Cardiac septum (tissue), 1 donor: ENCODE measurements around the gene MAPRE3. TPM values are rescaled to one million over a fixed set of nuclear protein-coding genes. Genes with fewer than 3 reads are reported as not detected.

Experiments used
- DNase-seq: peaks from one replicate; pipeline ENCODE4 v3.0.0-alpha.2; 2020; ENCODE audit warnings: low spot score
- intact Hi-C: fragments of 100-400 bp; cut with DNase I; formaldehyde crosslinking; loops from one replicate; pipeline ENCODE4 v1.14.0; 2022
- total RNA-seq: library from RNA; stranded (reverse); fragmentation: NEBNext Ultra II Directional; extraction: Animal tissue kit (Norgen Biotek cat#: 25700); gene quantifications from one replicate; pipeline ENCODE4 v1.2.1, GENCODE V29; 2021
- donor health status: DM: no; HTN: no; CAD: no.

MAPRE3 gene
- total RNA-seq, 1 donor from 2014 or later = 43.1 TPM

- intact Hi-C loops = loop anchor here (10.0 kb wide), 1 partner anchor 298 kb away; the partner anchor contains the start of gene DNAJC5G
- DNase-seq = no peak
These were observed 6.6 kb downstream of the MAPRE3 start for GRCh38 chr2:26977012-26977411.

GRCh38 chr2:26978061-26978596 is 7.7 kb downstream of the MAPRE3 start:
- intact Hi-C loops = loop anchor here (10.0 kb wide), 1 partner anchor 297 kb away; the partner anchor contains the start of gene DNAJC5G

DNA sequence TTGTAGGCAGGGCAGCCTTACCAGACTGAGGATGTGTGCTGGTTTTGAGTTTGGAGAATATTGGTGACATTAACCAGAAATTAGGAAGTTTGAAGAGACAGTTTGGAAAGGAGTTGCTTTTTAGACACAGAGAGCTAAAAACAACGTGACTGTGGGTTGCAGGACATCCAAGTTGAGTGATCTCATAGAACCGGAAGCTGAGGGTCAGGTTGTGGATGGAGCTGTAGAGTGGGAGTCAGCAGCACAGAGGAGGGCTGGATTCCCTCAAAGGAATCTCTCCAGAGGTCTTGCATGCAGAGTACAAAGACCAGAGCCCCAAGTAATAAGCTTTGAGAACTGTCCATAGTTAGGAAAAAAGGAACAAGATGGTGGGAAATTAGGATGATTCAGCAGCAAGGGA is 9.3 kb downstream of the MAPRE3 start:
- DNase-seq = no peak
- intact Hi-C loops = loop anchor here (10.0 kb wide), 1 partner anchor 295 kb away; the partner anchor contains the start of gene DNAJC5G

More at GRCh38 chr2:26978061-26978596, 7.7 kb downstream of the MAPRE3 start:
- no peak for DNase-seq

- no peak for DNase-seq
- intact Hi-C loops = no loop called here
These were observed 10.5 kb downstream of the MAPRE3 start for GRCh38 chr2:26980971-26981370.

DNA sequence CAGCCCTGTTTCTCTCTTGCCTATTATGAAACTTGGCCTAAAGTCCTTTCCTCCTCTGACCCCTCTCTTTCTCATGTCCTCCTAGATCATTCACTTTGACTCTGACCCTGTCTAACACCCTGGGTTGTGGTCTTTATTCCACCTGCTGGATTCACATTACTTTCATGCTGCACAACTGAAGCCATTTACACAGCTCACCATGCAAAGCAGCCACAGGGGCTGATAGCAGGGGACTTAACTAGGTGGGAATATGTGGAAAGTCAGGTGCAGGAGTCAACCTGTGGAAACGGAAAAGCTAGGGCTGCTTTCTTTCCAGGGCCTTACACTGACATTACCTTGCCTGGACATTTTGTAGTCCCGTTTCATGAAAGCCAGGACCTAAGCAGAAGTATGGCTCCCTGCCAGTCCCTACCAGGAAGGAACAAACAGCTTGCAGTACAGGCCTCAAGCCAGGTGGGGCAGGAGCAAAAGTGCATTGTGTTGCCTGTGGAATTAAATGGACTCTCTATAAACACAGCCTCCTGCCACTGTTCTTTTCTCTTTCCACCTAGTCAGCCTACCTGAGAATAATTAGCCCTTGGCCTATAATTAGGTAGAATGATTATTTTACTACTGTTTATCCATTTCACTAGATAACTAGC is 11.8 kb downstream of the MAPRE3 start:
- intact Hi-C loops = loop anchor here (1.0 kb wide), 1 partner anchor 9 kb away; no protein-coding TSS in a partner anchor
- DNase-seq = no peak

- no peak for DNase-seq
- intact Hi-C loops = no loop called here
These were observed 13.3 kb downstream of the MAPRE3 start for GRCh38 chr2:26983746-26984145.

DNA sequence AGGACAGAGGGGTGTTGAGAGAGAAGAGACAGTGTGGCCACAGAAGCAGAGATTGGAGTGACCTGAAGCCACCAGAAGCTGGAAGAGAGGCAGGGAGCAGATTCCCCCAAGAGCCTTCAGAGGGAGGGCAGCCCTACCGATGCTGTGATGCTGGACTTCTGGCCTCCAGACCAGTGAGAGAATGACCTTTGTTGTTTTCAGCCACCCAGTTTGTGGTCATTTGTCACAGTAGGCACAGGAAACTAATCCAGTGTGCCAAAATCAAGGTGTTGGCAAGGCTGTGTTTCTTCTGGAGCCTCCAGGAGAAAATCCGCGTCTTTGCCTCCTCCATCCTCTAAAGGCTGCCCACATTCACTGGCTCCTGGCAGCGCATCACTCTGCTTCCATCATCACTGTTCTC is 15.4 kb downstream of the MAPRE3 start:
- intact Hi-C loops = no loop called here
- no peak for DNase-seq

- intact Hi-C loops = no loop called here
- no peak for DNase-seq
These were observed 16.1 kb downstream of the MAPRE3 start for GRCh38 chr2:26986576-26986975.

- no peak for DNase-seq
- intact Hi-C loops = no loop called here
These were observed 17.8 kb downstream of the MAPRE3 start for GRCh38 chr2:26988058-26988860.

DNA sequence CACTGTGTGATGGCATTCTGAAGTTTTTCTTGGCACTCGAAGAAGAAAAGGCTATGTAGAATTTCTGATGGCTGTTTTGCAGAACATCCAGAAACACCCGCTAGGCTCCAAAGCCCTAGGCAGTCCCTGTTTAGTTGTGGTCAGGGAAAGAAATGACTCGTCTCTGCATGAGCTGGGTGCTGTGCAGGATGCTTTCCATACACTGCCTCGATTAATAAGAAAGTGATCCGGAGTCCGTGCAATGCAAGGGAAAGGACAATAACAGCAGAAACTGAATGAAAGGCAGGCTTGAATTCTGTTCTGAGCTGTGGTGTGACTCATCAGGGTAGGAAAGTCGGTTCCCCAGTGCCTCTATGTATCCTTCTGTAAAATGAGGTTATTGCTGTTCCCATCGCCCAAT is 18.7 kb downstream of the MAPRE3 start:
- no peak for DNase-seq
- intact Hi-C loops = no loop called here

- no peak for DNase-seq
- intact Hi-C loops = no loop called here
These were observed 21.3 kb downstream of the MAPRE3 start for GRCh38 chr2:26991717-26992116.

GRCh38 chr2:26993768-26994167 is 23.3 kb downstream of the MAPRE3 start:
- intact Hi-C loops = no loop called here
- no peak for DNase-seq

- intact Hi-C loops = no loop called here
- DNase-seq = no peak
These were observed 24.5 kb downstream of the MAPRE3 start for GRCh38 chr2:26994983-26995382.

- intact Hi-C loops = no loop called here
- no peak for DNase-seq
These were observed 27.0 kb downstream of the MAPRE3 start for GRCh38 chr2:26997394-26997793.

DNA sequence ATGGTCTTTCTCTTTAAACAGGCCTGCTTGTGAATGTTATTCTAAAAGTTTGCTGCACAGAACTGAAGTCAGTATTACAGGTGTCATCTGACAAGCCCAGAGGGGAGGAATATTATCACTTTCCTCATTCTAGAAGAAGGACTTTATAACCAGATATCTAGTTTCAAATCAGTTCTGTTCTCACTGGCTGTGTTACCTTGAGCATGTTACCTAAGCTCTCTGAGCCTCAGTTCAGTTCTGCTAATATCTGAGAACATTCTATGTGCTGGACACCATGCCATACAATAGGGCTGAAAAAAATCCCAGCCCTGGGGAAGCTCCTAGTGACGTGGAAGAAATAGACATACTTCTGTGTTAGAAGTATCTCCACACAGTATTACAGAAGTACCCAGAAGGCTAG is 27.9 kb downstream of the MAPRE3 start:
- DNase-seq = no peak
- intact Hi-C loops = no loop called here

- no peak for DNase-seq
- intact Hi-C loops = no loop called here
These were observed 29.8 kb downstream of the MAPRE3 start for GRCh38 chr2:27000228-27000627.

DNA sequence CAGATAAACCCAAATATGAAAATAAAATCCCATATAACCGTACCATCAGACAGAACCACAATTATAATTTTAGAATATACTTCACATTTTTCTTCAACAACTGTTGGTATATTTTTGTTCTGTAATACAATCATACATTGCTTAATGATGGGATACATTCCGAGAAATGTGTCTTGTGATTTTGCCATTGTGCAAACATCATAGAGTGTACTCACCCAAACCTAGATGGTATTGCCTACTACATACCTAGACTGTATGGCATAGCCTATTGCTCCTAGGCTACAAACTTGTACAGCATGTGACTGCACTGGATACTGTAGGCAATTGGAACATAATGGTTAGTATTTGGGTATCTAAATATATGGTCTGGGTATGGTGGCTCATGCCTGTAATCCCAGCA is 30.6 kb downstream of the MAPRE3 start:
- DNase-seq = no peak
- intact Hi-C loops = no loop called here

DNA sequence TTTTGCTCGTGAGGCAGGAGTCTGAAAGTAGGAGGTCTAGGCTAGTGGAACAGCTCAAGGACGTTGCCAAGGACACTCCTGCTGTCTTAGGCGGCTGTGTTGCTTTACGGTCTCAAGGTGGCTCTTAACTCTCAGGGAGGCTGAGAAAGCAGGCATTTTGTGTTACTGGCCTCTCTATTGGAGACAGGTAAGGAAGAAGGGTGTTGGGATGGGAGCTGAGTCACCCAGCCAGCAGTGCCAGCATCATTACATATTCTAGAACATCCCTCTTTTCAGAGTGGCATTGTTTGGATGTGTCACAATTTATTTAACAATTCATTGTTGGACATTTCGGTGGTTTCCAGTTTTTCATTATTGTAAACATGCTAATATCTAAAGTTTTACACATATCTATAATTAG is 31.5 kb downstream of the MAPRE3 start:
- DNase-seq = no peak
- intact Hi-C loops = no loop called here

- intact Hi-C loops = no loop called here
- no peak for DNase-seq
These were observed 32.6 kb downstream of the MAPRE3 start for GRCh38 chr2:27003007-27003406.

- no peak for DNase-seq
- intact Hi-C loops = no loop called here
These were observed 33.4 kb downstream of the MAPRE3 start for GRCh38 chr2:27003857-27004256.
